K562 (cell line): ENCODE results near the gene ARHGDIA. TPM values are rescaled to one million over a fixed set of nuclear protein-coding genes. Genes with fewer than 3 reads are reported as not detected.

Experiments used
- ATF3 ChIP-seq, 2 experiments: fragments of 450-650 bp in 1 of 2; sonication (generic) in 1 of 2; formaldehyde crosslinking in 1 of 2; IDR thresholded peaks in 1 of 2; conservative IDR thresholded peaks in 1 of 2; 2 replicates each; pipeline versions ENCODE4 v1.6.1 to v1.8.1; 2016 to 2023; ENCODE audit warnings: mild to moderate bottlenecking in 2 of 2, moderate library complexity in 2 of 2, inconsistent platforms in 1 of 2, missing genetic modification reagents in 1 of 2
- ATF4 ChIP-seq: fragments of 450-650 bp; formaldehyde crosslinking; IDR thresholded peaks from 2 replicates; pipeline ENCODE4 v1.4.0; 2022; ENCODE audit warnings: mild to moderate bottlenecking, moderate library complexity
- CBFA2T3 ChIP-seq: fragments of 450-650 bp; IDR thresholded peaks from 2 replicates; pipeline ENCODE4 v1.6.1; 2017
- CHCHD3 ChIP-seq: fragments of 250-450 bp; sonication (Bioruptor Pico); IDR thresholded peaks from 2 replicates; pipeline ENCODE4 v2.1.2; 2022; ENCODE audit warnings: mild to moderate bottlenecking
- CREB5 ChIP-seq: fragments of 250-450 bp; sonication (Bioruptor Pico); IDR thresholded peaks from 2 replicates; pipeline ENCODE4 v1.5.0; 2020; ENCODE audit warnings: mild to moderate bottlenecking
- GTF2A2 ChIP-seq: IDR thresholded peaks from 2 replicates; pipeline ENCODE4 v1.6.1; 2016; ENCODE audit warnings: mild to moderate bottlenecking, missing genetic modification characterization, missing compliant biosample characterization
- ILF3 ChIP-seq: fragments of 450-650 bp; IDR thresholded peaks from 2 replicates; pipeline ENCODE4 v1.6.1; 2018; ENCODE audit warnings: antibody characterized with exemption, mild to moderate bottlenecking, moderate library complexity, borderline replicate concordance
- L3MBTL2 ChIP-seq: fragments of 450-650 bp; IDR thresholded peaks from 2 replicates; pipeline ENCODE4 v1.6.1; 2016; ENCODE audit warnings: mild to moderate bottlenecking, moderate library complexity
- MAX ChIP-seq: sonication (generic); formaldehyde crosslinking; IDR thresholded peaks from 2 replicates; pipeline ENCODE4 v1.9.0; 2022; ENCODE audit warnings: mild to moderate bottlenecking, missing genetic modification reagents
- MECOM ChIP-seq: fragments of 250-450 bp; sonication (Bioruptor Pico); IDR thresholded peaks from 2 replicates; pipeline ENCODE4 v1.8.0; 2022; ENCODE audit warnings: inconsistent platforms
- MYC ChIP-seq, 2 experiments: fragments of 250-450 bp in 1 of 2; sonication (Bioruptor Pico) in 1 of 2; IDR thresholded peaks; 2 replicates each; pipeline versions ENCODE4 v1.5.1 to v1.6.1; 2012 to 2021; ENCODE audit warnings: low read depth in 2 of 2, borderline replicate concordance in 1 of 2, improper control_type of control experiment in 1 of 2, low read length in 1 of 2, mild to moderate bottlenecking in 1 of 2, moderate library complexity in 1 of 2
- NR4A1 ChIP-seq, 2 experiments: fragments of 250-450 bp in 1 of 2; fragments of 450-650 bp in 1 of 2; sonication (Bioruptor Pico) in 1 of 2; IDR thresholded peaks; 2 replicates each; pipeline versions ENCODE4 v1.4.0 to v1.6.1; 2016 to 2020; ENCODE audit warnings: mild to moderate bottlenecking in 2 of 2, missing compliant biosample characterization in 1 of 2, missing genetic modification characterization in 1 of 2, moderate library complexity in 1 of 2
- OTX1 ChIP-seq: fragments of 450-650 bp; formaldehyde crosslinking; IDR thresholded peaks from 2 replicates; pipeline ENCODE4 v1.4.0; 2022; ENCODE audit warnings: mild to moderate bottlenecking
- SFPQ ChIP-seq: fragments of 200-400 bp; formaldehyde crosslinking; IDR thresholded peaks from 2 replicates; pipeline ENCODE4 v1.6.1; 2017; ENCODE audit warnings: mild to moderate bottlenecking, low read depth, low read length, moderate library complexity
- SLC30A9 ChIP-seq: fragments of 250-450 bp; sonication (Bioruptor Pico); IDR thresholded peaks from 2 replicates; pipeline ENCODE4 v1.8.0; 2022; ENCODE audit warnings: mild to moderate bottlenecking, moderate library complexity
- TCF7 ChIP-seq: sonication (generic); IDR thresholded peaks from 2 replicates; pipeline ENCODE4 v1.6.1; 2016; ENCODE audit warnings: antibody characterized with exemption, borderline replicate concordance
- TFAP4 ChIP-seq: sonication (generic); formaldehyde crosslinking; IDR thresholded peaks from 2 replicates; pipeline ENCODE4 v1.8.0; 2022; ENCODE audit warnings: missing genetic modification reagents, mild to moderate bottlenecking, moderate library complexity, borderline replicate concordance
- ZBTB33 ChIP-seq: sonication (generic); formaldehyde crosslinking; IDR thresholded peaks from 2 replicates; pipeline ENCODE4 v1.8.1; 2023; ENCODE audit warnings: mild to moderate bottlenecking, missing genetic modification reagents
- ZNF785 ChIP-seq: fragments of 250-450 bp; sonication (Bioruptor Pico); IDR thresholded peaks from 2 replicates; pipeline ENCODE4 v1.4.0; 2020; ENCODE audit warnings: mild to moderate bottlenecking
- polyA plus RNA-seq, 8 experiments: library from polyadenylated mRNA; depleted of rRNA in 4 of 8; stranded (reverse) in 5 of 8; unstranded in 3 of 8; fragments of >200 nt; fragmentation: Nextera tagmentation in 2 of 8; fragmentation: Illumina TruSeq in 1 of 8; extraction: Ambion mirVana in 2 of 8; extraction: Trizol in 1 of 8; gene quantifications; 2 replicates each; pipeline versions ENCODE4 v1.2.1 to v1.2.3, GENCODE V29; 2011 to 2014; ENCODE audit warnings: inconsistent platforms in 1 of 8, missing spikeins in 1 of 8
- total RNA-seq, 7 experiments: library from RNA; depleted of rRNA in 6 of 7; stranded (reverse); fragments of >200 nt in 6 of 7; fragmentation: Illumina TruSeq in 2 of 7; extraction: Trizol in 2 of 7; gene quantifications; 2 replicates each; pipeline versions ENCODE4 v1.2.1 to v1.2.3, GENCODE V29; 2011 to 2021; ENCODE audit warnings: low replicate concordance in 1 of 7

ARHGDIA gene
- total and polyA plus RNA-seq, 9 of the 15 experiments (the other 6 are each of a cell fraction or from before 2014, with no cell fraction given) = 9.6 to 340 (median 97.6) TPM

- TF ChIP-seq NR4A1 (CRISPR knock-in tag; IDR thresholded peaks at IDR 0.05) = no peak
- no peak for TF ChIP-seq NR4A1 (tag; IDR thresholded peaks at IDR 0.05)
- TF ChIP-seq TFAP4 = peak; percentile 50; the same call in 1 of the 2 replicates
- no peak for TF ChIP-seq L3MBTL2
- TF ChIP-seq TCF7 = no peak
- no peak for TF ChIP-seq SFPQ
- TF ChIP-seq ZNF785 (CRISPR knock-in tag) = no peak
- TF ChIP-seq MAX (CRISPR knock-in tag) = 0 out of 2 replicates have a peak, but pooled peaks have one; percentile 1
- TF ChIP-seq ZBTB33 (CRISPR knock-in tag) = peak; percentile 92
- no peak for TF ChIP-seq GTF2A2
- TF ChIP-seq CHCHD3 = no peak
- TF ChIP-seq MYC (IDR thresholded peaks at IDR 0.05; ENCODE audit: low read depth, low read length) = no peak
- TF ChIP-seq MYC (CRISPR knock-in tag; IDR thresholded peaks at IDR 0.05; ENCODE audit: borderline replicate concordance, low read depth) = no peak
- no peak for TF ChIP-seq ATF4 (CRISPR knock-in tag)
- no peak for TF ChIP-seq CREB5 (CRISPR knock-in tag)
- peak; percentile 34; the same call in 1 of the 2 replicates for TF ChIP-seq CBFA2T3
- no peak for TF ChIP-seq SLC30A9 (CRISPR knock-in tag)
- TF ChIP-seq MECOM (CRISPR knock-in tag) = no peak
- peak; percentile 53 for TF ChIP-seq ATF3 (IDR thresholded peaks at IDR 0.05)
- no peak for TF ChIP-seq ATF3 (CRISPR knock-in tag; conservative IDR thresholded peaks at IDR 0.05)
- TF ChIP-seq OTX1 (CRISPR knock-in tag) = no peak
- TF ChIP-seq ILF3 = no peak
Measured at GRCh38 chr17:81834831-81835267, 36.3 kb downstream of the ARHGDIA start, which contains the start of gene PPP1R27 (continued).
